ENCODE measurements around the gene MAP3K1.
"Not testable (repeated sequence)": the region's sequence is repeated elsewhere in the genome, so short reads cannot be mapped to it uniquely, and the experiment has no call there.

MAP3K1 gene

DNA sequence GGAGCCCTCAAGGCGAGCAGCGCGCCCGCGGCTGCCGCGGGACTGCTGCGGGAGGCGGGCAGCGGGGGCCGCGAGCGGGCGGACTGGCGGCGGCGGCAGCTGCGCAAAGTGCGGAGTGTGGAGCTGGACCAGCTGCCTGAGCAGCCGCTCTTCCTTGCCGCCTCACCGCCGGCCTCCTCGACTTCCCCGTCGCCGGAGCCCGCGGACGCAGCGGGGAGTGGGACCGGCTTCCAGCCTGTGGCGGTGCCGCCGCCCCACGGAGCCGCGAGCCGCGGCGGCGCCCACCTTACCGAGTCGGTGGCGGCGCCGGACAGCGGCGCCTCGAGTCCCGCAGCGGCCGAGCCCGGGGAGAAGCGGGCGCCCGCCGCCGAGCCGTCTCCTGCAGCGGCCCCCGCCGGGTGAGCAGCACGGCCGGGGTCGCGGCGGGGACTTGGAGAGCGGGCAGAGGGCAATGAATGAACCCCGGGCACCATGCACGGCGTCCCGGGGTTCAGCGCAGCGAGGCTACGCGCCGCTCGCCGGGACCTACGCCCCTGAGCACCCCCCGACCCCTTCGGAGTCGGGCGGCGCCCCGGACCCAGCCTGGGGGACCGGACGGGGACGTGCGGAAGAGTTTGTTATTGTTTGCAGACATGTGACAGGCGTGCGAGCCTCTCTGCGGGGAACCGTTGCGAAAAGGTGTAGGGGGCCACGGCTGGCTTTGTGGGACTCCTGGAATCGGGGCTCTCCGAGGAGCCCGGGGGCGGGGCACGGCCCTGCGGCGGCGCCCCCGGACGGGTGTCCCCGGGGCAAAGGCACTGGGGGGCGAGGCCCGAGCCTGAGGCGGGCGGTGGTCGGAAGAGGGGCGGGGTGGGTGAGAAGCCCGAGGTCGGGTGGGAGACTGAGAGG is 553 bp downstream of the MAP3K1 start:
- DNase-seq = peak in 34 of 58 donors; percentile 23 to 84 (median 69)

DNA sequence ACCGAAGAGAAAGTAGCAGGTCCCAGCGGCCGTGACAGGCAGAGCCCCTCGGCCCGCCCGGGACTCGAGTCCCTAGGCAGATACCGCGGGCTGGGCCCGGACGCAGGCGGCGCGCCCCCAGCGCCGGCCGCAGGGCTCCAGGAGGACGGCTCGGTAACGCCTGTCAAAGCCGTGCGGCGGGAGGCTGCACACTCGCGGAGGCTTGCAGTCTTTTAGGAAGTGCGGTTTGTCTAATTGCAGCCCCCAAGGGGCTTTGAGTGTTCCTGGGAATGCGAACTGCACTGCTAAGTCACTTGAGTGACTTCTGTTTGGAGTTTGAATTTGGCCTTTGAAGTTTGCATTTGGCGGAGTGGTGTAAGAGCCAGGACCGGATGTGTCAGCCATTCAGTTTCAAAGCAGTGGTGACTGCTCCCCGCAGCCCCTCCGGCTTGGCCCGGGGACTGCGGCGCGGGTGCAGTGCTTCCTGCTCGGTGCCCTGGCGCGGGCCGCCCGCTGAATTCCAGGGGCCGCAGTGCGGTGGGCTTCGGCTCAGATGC is 1.3 kb downstream of the MAP3K1 start:
- peak in 39 of 58 donors; percentile 15 to 67 (median 39) for DNase-seq

DNA sequence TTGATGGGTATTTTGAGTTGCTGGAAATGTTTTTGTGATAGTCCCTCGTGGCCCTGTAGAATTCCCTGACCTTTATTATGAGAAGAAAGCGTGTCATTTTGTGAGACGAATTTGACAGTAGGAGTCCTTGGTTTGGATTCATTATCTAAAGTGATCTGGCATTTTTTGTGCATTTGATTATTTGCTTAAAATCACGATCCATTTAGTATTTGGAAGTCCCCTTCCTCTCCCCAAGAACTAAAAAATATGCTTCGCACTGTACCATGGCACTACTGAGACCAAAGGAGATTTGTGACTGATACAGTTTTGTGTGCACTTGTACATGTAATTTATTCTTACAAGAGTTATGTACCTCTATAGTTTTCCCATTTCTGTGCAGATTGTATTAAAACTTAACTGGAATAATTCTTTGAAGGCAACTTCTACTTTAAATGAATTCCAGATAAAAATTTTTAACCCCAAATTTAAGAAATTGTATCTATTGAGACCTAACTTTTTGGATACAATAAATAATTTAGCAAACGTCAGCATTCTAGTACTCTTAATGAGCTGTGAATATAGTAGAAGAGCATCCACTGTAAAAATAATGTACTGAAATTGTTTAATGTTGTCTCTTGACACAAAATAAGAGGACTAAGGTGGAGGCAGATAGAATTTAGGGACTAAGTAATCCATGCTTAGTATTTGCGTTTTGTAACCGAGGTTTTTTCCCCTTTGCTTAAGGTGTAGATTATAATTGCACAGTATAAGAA is 2.1 kb downstream of the MAP3K1 start:
- no peak for DNase-seq

DNA sequence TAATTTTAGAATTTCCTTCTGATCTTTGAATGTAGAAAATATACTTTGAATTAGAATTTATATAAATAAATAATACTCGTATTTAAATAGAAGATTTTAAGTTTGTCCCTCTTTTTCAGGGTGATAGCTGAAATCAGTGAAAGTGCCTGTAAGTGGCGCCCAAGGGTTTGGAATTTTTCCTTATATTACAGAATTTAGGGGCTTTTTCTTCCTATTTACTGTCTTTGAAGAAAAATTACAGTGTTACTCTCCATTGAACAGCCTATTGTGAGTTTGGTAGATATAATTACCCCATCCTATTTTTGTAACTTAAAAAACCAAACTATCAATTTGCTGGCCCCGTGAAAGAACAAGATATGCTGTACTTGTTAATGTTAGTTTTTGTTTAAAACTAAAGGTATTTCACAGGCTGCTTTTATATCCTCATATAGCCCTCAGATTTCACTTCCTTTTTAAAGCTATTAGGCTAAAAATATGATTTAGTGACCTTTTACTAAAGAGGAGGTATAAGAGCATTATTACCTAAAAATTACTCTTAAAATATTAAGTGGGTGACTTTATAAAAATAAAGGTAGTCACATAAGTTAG is 3.2 kb downstream of the MAP3K1 start:
- no peak for DNase-seq

DNA sequence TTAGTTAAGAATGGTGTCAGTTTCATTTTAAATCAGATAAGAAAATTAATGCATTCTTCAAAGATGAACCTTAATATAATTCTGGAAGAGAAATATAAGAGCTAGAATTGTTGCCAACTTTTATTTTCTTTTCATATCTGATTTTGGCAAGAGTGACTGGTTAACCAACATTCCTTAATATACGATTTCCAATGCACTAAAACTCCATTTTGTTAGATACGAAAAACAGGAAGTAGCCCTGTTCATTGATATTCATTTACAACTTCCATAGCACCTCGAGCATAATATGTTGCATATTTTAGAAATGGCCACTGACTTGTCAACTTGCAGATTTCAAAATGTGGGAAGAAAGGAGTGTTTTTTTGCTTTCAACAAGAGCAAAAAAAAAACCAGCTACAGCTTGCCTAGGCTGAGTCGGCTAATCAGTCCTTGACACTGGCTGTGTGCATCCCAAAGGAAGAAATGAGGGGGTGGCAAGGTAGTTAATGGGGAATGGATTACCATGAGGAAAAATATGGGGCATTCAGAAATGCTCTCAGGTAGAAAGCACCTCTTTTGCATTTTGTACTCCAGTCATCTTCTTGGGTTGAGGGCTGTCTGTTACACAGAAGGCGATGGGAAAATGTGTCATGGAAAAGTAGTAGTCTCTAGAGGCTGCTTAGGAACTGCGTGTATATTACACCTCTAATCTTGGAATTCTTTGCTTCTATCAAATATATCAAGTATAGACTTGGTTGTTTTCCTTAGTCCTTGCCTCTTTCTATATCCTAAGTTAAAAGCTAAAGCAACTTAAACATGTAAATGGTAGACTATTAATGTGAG is 3.9 kb downstream of the MAP3K1 start:
- no peak for DNase-seq

DNA sequence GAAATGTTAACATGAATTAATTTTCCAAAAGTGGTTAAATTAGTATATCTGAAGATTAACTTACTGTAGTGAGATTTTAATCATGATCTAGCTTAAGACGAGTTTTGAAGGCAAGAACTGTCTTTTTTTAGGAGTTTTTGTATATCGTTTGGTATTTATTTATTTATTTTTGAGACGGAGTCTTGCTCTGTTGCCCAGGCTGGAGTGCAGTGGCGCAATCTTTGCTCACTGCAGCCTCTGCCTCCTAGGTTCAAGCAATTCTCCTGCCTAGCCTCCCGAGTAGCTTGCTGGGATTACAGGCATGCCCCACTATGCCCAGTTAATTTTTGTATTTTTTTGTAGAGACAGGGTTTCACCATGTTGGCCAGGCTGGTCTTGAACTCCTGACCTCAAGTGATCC is 6.5 kb downstream of the MAP3K1 start:
- DNase-seq = not testable (repeated sequence)

DNA sequence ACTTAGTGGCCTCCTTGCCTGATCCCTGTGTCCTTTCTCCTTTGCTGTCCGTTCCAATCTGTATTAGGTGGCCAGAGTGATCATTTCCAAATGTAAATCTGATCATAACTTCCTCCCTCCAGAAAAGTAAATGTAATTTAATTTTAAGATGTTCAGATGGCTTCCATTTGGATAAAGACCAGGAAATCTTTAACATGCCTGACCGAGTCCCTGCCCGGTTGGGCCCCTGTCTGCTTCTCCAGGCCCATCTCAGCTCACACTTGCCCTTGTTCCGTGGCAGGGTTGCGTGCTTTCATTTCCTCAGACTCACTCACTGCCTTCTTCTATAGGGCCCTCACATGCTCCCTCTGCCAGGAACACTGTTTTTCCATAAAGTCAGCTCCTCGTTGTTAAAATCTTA is 7.6 kb downstream of the MAP3K1 start:
- no peak for DNase-seq

DNA sequence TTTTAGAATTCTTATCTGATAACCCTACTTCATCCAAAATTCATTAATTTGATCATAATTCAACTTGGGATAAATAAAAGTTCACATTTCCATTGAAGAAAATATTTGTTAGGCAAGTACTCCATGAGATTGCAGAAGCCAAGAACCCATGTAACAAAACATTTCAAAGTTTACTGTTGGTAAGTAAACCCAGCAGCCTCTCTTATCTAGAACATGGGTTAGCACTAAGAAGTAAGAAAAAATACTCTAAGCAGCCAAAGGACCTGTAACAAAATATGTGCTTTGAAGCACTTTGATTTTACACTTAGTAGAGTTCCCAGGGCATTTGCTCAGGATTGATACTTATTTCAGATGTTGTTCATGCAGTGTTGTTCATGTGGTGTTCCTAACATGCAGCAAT is 8.7 kb downstream of the MAP3K1 start:
- DNase-seq = no peak

DNA sequence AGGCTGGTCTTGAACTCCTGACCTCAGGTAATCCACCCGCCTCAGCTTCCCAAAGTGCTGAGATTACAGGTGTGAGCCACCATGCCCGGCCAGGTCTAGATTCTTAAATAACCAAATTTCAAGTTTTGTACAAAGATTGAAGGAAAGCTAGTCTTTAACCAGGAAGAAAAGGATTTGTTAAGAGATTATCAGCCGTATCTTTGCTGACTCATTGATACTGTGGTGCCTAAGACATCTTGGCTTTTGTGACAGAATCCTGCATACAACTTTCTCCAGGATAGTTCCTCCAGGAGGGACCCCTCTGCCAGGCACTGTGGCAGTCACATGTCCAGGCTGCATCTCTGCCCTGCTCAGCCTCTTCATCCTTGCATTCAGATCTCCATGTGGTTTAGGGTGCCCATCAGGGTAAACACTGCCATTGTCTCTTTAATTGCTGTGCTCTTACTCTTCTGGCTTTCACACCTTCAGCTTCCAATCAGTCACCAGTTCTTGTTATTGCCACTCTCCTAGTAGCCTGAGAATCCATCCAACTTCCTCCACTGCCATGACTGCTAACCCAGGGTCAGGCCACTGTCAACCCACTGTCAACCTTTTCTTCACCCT is 10.0 kb downstream of the MAP3K1 start:
- DNase-seq = no peak

DNA sequence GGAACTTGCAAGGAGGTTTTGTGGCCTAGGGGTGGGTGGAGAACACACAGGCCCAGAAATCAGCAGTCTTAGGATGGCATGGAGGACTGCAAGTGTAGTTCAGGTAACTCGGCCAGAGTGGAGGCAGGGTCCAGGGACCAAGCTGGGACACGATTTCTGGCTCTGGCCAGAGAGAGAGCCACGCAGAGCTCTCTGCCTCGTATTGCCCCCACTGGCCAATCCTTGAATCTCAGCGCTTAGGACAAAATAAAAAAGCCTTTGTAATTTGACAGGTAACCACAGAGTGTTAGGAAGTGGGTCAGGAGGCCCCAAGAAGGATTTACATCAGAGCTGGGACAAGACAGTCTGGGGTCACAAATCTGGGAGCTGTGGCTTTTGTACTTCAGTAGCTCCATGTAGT is 11.7 kb downstream of the MAP3K1 start:
- no peak for DNase-seq

DNA sequence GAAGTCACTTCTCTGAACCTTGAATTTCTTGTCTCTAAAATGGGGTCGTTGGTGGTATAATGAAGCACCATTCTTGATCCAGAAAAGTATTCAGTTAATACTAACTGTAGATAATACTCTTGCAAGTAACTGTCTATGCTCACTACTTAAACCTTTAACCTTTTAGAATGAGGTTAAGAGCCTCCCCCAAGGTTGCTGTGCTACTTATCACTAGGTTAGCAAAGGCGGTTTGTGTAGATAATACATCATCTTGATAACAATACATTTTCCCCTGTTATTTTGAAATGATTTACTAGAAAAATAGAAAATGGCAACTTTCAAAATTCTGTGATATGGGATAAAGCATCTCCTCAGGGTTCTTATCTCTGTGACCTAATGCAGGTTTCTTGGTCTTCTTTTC is 12.6 kb downstream of the MAP3K1 start:
- DNase-seq = no peak

DNA sequence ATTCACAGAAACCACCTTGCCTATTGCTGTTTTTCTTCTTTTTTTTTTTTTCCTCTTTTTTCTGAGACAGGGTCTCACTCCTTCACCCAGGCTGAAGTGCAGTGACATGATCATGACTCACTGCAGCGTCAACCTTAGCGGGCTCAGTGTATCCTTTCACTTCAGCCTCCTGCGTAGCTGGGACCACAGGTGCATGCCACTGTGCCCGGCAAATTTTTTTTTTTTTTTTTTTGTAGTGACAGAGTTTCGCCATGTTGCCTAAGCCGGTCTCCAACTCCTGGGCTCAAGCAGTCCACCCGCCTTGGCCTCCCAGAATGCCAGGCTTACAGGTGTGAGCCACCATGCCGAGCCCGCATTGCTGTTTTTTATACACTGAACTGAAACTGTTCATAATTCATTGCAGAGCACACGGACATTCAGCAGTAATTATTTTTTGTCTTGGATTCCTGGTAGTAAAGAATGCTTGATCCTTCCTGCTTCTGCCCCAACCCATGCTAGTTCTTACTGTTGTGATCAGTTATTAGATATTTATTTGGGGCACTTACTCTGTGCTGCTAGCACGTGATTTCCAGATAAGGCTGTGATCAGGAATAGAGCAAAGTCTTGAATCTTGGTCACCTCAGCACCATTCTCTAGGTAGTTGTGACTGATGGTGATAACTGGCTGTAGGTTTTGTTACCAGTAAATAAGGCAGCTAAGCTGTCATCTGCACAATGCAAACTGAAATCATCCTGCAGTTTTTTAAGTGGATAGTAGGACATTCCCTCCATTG is 14.0 kb downstream of the MAP3K1 start:
- no peak for DNase-seq

DNA sequence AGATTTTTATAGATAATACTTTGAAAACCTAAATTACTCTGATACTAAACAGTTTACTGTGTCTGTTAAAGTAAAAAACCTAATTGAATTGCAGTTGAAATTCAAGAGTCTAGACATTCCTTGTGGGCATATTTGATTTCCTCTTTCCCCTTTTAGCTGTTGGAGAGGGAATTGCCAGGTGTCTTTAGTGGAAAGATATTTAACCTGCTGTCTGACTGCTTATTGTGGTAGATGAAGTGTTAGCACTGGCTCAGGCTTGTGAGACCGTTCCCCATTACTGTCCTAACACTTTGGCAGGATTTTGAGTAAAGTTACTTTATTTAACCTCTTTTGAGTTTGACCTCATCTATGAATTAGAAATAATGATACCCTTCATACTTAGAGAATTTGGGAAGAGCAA is 16.4 kb downstream of the MAP3K1 start:
- DNase-seq = no peak

DNA sequence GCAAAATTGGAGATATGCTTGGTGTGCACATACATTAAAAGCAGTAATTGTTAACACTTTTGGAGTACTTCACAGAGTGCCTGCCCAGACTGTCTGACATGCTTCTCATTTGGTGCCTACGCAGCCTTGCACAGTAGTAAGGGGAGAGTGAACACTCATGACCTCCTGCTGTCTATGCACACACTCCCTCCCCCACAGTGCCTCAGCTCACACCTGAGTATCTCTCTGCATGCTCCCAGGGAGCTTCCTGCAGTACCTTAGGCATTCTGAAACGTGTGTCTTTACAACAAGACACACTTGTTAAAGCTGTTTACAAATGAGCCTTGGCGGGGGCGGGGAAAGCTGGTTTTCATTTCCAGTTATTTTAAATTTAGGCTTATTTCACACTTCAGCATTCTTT is 18.0 kb downstream of the MAP3K1 start:
- DNase-seq = no peak

DNA sequence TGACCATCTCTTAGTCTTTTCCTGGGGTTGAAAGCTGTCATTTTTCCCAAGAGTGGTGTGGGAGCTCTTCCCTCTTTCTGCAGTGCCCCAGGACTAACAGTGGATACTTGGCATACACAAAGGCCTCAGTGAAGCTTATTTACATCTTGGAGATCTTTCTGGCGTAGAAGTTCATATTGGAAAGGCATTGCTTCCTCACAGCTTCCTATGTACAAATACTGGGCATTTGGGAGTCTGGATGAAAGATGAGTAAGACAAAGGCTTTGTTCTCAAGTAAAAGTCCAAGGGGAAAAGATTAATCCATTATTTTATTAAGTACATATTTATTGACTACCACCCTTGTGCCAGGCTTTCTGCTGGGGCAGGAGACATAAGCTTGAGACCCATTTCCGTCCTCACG is 22.0 kb downstream of the MAP3K1 start:
- no peak for DNase-seq

DNA sequence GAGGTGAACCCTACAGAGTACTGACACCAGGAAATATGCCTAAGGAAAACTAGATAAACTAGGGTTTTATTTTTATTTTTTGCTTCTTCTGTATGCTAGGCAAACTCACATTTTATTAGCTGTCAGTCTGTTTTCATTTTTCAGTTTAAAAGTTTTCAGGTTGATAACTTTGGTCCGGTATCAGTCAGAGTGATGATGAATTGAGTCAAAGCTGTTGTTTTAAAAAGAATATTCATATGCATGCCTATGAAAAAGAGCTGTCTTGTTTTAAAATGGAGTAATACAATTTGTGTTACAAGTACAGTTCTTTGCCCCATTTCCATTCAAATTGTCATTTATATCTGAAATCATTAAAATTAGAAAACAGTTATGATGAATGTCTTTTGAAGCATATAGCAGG is 22.6 kb downstream of the MAP3K1 start:
- DNase-seq = no peak

DNA sequence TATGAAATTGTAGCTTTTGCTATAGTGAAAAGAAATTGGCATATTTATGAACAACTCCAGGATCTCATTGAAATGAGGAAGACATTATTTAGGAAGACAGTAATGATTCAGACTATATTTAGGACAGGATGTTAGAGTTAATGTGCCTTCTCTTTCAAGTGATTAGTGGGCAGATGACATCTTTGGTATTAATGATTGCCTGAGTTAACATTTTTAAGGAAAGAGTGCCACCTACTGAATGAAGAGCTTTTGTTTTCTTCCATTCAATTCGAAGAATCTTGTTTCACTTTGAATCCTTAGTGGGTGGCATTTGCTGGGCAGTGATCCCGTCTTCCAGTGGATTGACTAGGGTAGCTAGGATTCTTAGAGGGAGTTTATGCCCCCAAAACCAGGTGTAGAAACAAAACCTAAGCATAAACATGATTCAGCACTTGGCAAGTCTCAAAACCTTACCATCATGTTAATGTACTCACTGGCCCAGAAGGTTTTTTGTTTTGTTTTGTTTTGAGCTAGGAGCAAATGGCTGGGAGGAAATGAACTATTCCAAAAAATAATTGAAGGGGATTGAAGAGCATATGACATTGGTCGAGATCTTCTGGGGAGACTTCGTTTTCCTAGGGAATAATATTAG is 23.2 kb downstream of the MAP3K1 start:
- peak in 4 of 58 donors; percentile 7 to 61 (median 10) for DNase-seq

DNA sequence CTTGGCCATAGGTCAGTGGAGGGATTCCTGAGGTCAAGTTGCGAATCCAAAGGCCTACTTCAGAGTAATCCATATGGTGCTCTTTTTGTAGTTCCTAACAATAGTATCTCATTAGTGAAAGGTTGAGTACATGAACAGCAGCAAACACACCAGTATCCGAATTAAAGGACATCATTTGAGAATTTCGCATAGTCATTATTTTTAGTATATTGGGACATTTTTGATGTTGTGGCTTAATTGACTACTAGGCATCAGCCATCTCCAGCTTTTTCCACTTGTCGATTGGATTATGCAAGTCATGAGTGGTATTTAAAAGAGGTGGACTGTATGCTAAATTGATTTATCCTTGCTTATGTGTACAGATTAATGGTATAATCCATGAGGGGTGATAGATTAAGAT is 23.7 kb downstream of the MAP3K1 start:
- no peak for DNase-seq

DNA sequence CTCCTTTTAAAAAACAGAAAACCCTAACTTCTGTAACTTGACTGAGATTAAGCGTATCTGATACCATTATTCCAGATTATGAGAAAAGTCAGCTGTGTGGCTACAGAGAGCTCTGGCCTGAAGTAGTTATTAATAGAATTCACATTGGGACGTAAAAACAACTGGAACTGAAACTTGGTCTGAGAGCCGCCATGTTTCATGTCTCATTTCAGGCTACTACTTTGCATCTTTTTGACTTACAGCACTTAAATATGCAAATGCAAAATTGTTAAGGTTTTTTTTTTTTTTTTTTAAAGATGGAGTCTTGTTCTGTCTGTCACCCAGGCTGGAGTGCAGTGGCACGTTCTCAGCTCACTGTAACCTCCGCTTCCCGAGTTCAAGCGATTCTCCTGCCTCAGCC is 25.2 kb downstream of the MAP3K1 start:
- DNase-seq = no peak
